Omental fat pad (tissue), 4 donors: ENCODE results near the gene TACC3. TPM values are rescaled to one million over a fixed set of nuclear protein-coding genes. Genes with fewer than 3 reads are reported as not detected.

Source experiments
- ATAC-seq: fragments of 150-250 bp; one replicate; pipeline ENCODE4 v1.9.1; 2016; ENCODE audit warnings: mild to moderate bottlenecking, moderate library complexity; ENCODE audit not compliant: low FRiP score
- DNase-seq: peaks from one replicate; pipeline ENCODE4 v3.0.0-alpha.2; 2019; ENCODE audit warnings: low spot score
- total RNA-seq, 4 donors: library from RNA; depleted of rRNA; stranded (reverse); fragments of >200 nt; gene quantifications; one replicate each; pipeline ENCODE4 v1.1.0, GENCODE V29; 2016
- TF ChIP-seq, protein P1 (sequence below), 3 donors: fragments of 450-650 bp; IDR thresholded peaks; one replicate each; pipeline ENCODE4 v1.5.1; 2016 to 2017; ENCODE audit warnings: antibody characterized with exemption in 3 of 3, mild to moderate bottlenecking in 3 of 3, moderate library complexity in 2 of 3

TACC3 gene
- total RNA-seq, 4 donors from 2014 or later = 6.0 to 25.7 (median 10.0) TPM

DNA sequence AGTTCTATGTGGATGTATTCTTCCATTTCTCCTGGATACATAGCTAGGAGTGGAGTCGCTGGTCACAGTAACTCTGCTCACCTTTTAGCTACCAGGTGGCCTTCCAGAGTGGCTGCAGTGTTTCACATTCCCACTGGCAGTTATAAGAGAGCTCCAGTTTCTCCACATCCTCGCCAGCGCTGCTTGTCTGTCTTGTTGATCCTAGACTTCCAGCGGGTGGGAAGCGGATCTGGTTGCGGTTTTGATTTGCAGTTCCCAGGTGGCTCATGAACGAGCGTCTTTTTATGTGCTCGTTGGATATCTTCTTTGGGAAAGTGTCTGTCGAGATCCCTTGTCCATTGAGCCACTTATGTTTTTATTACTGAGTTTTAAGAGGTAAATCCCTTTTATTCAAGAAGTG, 11.6 kb downstream of the TACC3 start:
- DNase-seq = no peak
- ATAC-seq = no peak
- TF ChIP-seq, protein P1, sequence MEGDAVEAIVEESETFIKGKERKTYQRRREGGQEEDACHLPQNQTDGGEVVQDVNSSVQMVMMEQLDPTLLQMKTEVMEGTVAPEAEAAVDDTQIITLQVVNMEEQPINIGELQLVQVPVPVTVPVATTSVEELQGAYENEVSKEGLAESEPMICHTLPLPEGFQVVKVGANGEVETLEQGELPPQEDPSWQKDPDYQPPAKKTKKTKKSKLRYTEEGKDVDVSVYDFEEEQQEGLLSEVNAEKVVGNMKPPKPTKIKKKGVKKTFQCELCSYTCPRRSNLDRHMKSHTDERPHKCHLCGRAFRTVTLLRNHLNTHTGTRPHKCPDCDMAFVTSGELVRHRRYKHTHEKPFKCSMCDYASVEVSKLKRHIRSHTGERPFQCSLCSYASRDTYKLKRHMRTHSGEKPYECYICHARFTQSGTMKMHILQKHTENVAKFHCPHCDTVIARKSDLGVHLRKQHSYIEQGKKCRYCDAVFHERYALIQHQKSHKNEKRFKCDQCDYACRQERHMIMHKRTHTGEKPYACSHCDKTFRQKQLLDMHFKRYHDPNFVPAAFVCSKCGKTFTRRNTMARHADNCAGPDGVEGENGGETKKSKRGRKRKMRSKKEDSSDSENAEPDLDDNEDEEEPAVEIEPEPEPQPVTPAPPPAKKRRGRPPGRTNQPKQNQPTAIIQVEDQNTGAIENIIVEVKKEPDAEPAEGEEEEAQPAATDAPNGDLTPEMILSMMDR (IDR thresholded peaks at IDR 0.05) = no peak

DNA sequence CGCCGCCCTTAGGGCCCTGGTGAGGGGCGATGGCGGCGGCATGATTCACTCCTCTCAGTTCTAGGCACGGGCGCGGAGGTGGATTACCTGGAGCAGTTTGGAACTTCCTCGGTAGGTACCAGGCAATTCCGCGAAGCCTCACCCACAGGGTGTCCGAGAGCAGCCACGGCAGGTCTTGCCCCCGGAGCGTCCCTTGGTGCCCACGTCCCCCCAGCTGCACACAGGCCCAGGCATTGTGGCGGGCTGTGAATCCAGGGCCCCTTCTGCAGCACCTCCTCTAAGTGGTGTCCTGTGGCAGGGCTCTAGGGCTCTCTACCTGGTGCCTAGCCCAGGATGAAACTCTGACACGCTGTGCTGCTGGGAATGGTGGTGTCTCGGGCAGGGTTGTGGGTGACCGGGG, 13.9 kb downstream of the TACC3 start:
- ATAC-seq (no peak), DNase-seq (no peak)
- TF ChIP-seq, protein P1 (IDR thresholded peaks at IDR 0.05) = no peak

DNA sequence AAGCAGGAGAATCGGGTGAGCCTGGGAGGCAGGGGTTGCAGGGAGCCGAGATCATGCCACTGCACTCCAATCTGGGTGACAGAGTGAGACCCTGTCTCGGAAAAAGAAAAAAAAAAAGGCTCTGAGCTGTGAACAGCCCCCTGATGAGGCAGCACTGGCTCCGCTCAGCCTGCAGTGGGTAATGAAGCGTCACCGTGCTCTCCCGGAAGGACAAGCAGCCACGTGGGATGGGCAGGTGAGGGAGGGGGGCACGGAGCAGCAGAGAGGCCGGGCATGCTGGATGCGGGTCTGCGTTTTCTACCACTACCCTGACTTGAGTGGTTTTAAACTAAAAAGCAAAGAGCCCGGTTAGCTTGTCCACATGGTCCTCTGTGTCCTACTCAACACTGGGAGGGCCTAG, 15.5 kb downstream of the TACC3 start:
- no peak for DNase-seq
- ATAC-seq = no peak
- TF ChIP-seq, protein P1 (IDR thresholded peaks at IDR 0.05) = no peak

DNA sequence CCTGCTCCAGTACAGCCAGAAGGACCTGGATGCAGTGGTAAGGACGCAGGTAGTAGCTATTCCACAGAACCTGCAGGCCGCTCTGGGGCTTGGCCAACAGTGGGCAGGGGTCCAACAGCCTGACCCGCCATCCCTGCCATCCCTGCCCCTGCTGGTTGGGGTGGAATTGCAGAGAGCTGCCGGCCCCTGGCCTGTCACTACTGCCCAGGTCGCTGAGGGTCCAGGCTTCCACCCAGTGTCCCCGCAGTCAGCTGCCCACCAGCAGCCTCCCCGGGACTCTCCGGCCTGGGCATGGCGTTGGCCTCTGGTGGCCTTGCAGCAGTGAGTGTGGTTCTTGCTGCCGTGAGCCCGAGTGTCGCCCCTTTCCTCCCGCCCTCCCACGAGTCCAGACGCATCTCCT, 16.3 kb downstream of the TACC3 start:
- TF ChIP-seq, protein P1 (IDR thresholded peaks at IDR 0.05) = no peak
- DNase-seq = no peak
- no peak for ATAC-seq

DNA sequence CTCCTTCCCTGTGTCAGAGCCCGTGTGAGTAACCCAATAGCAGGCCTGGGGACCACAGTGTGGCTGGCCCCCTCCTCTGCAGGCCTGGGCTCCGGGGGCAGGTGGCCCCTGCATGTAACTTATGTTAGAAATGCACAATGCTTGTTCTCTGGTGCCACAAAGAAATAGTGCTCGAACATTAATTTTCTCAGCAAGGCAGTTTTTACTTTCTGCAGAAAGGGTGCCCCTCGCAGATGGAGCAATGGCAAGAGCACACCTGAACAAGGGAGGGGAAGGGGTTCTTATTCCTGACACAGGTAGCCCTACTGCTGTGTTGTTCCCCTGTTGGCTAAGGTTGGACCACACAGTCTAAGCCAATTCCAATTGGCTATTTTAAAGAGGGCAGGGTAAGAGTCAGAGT, 17.1 kb downstream of the TACC3 start:
- ATAC-seq (no peak), DNase-seq (no peak)
- TF ChIP-seq, protein P1 (IDR thresholded peaks at IDR 0.05) = no peak

DNA sequence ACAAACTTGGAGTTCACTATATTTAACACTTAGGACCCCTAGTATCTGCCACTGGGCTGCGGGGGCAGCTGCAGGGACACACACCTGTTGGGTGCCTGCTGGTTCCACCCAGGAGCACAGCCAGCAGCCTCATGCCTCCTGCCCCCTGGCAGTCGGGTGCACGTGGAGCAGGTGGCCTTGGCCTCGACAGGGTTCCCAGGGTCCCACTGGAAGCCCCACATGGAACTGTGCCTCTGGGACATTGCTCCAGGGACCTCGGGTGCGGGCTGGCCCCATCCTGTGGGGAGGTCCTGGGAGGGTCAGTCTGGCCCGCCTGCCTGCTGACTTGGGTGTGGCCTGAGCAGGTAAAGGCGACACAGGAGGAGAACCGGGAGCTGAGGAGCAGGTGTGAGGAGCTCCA, 18.0 kb downstream of the TACC3 start:
- no peak for DNase-seq
- TF ChIP-seq, protein P1 (IDR thresholded peaks at IDR 0.05) = no peak
- no peak for ATAC-seq

GRCh38 chr4:1740021-1740545, 18.8 kb downstream of the TACC3 start:
- DNase-seq = no peak
- TF ChIP-seq, protein P1 (IDR thresholded peaks at IDR 0.05) = no peak
- ATAC-seq = no peak
